NCI-H2081 (cell line): Measurements from ENCODE around the gene TMEM175.

ENCODE experiments used
- DNase-seq, 2 experiments: peaks; one replicate each; lab custom pipeline; 2025; lab: John Stamatoyannopoulos, UW

The TMEM175 gene

DNA sequence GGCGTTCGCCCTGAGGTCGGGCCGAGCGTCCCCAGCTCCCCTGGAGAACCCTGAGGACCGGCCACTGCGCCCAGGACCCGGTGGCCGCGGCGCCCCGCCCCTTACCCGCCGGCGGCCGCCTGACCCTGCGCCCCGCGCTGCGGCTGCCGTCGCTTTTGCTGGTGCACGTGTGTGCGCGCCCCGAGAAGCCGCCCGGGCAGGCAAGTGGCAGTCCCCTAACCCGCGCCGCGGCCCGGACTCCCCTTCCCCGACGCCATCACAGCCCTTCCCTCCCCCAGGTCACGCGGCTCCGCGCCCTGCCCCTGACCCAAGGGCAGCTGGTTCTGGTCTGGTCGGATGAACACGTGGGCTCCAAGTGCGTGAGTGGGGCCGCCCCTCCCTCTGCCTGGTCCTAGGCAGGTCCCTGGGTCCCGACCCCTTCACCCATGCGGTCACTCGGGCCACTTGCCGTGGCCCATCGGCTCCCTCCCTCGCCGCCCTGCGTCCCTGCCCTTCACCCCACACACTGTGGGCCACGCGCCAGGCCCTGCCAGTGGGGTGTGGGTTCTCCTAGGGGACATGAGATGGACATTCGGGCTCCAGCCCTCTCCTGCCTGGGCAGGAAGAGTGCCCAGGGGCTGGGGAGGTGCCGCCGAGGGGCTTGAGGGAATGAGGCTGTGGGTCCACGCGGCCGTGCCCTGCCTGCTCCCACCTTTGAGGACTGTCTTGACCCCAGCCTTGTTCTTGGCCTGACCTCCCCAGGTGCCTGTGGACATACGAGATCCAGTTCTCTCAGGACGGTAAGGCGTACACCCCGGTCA lies 71.2 kb downstream of the TMEM175 start:
- DNase-seq, result no peak

DNA sequence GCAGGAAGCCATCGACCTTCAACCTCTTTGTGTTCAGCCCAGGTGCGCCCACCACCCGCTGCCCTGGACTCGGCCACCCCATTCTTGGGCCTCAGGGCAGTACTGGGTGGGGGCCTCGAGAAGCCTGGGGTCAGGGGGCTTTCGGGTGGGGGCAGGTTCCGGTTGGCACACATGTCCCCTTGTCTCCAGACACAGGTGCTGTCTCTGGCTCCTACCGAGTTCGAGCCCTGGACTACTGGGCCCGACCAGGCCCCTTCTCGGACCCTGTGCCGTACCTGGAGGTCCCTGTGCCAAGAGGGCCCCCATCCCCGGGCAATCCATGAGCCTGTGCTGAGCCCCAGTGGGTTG lies 71.8 kb downstream of the TMEM175 start:
- no peak for DNase-seq

DNA sequence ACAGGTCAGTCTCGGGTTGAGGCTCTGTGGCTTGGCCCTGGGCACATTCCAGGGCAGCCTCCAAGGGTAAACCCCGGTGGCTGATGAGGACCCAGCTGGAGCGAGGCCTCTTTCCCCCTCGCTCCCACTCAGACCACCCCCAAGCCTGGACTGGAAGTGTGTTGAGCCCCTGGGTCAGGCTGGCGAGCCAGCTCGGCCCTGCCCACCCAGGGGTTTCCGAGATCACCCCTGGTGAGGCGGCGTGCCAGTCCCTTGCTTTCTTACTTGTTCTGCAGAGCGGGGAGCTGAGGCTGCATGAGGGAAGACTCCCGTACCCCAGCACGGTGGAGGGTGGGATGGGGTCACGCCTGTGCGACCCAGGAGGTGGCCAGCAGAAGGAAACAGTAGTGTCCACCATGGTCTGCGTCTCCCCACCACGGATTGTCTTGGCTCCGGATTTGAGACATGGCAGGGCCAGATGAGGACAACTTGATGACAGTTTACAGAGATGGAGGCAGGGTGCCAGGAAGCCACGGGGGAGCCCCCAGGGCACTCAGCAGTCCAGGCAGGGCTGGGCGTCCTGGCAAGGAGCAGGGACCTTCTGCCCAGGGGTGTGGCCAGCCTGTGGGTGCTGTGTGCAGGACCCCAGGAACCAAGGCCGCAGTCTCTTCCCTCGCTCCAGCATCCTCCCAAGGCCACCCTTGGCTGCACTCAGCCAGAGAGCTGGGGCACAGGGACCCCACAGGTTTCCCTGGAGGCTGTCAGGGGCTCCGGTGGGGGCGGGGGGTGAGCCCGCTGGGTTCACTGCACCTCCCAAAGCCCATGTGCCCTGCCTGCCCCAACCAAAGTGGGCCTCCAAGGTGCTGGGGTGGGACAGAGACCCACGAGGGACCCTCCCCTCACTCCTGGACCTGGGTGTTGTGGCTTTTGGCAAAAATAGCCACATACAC lies 72.6 kb downstream of the TMEM175 start:
- no peak for DNase-seq

DNA sequence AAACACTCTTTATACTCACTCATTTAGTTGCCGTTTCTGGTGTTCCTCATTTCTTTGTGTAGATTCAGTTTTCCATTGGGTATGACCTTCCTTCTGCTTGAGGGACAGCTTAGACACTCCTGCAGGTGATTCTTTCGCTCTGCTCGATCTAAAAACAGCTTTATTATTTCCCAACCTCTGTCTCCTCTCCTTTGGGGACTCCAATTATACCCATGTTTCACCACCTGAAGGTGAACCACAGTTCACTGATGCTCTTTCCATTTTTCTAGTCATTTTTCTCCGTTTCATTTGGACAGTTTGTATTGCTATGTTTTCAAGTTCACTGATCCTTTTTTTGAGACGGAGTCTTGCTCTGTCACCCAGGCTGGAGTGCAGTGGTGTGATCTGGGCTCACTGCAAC lies 74.6 kb downstream of the TMEM175 start:
- no peak for DNase-seq
